BE2C (cell line): ENCODE data around the gene COL4A1.

Experiments
- DNase-seq: peaks from one replicate; pipeline ENCODE4 v3.0.0-alpha.2; 2020
- H3K27me3 ChIP-seq: fragments of 250-450 bp; sonication (Bioruptor Pico); 2 replicates; pipeline ENCODE4 v1.5.1; 2020; ENCODE audit warnings: mild to moderate bottlenecking
- H3K36me3 ChIP-seq: fragments of 250-450 bp; sonication (Bioruptor Pico); 2 replicates; pipeline ENCODE4 v1.5.1; 2020; ENCODE audit warnings: mild to moderate bottlenecking
- H3K4me1 ChIP-seq: fragments of 250-450 bp; sonication (Bioruptor Pico); 2 replicates; pipeline ENCODE4 v1.5.1; 2020
- H3K4me3 ChIP-seq: 2 replicates; pipeline ENCODE4 v1.5.1; 2011; ENCODE audit warnings: low read depth, low read length
- H3K9me3 ChIP-seq: fragments of 250-450 bp; sonication (Bioruptor Pico); 2 replicates; pipeline ENCODE4 v1.5.1; 2020
- CTCF ChIP-seq: IDR thresholded peaks from 2 replicates; pipeline ENCODE4 v1.5.1; 2012; ENCODE audit warnings: mild to moderate bottlenecking, low read depth, low read length

Gene COL4A1

GRCh38 chr13:110125157-110125556, 181.8 kb downstream of the COL4A1 start:
- H3K4me3 ChIP-seq = no peak overlapping the region
- H3K4me1 ChIP-seq = no peaks in the 10 kb centered on the region
- H3K9me3 ChIP-seq = no peaks in the 10 kb centered on the region
- no peak for DNase-seq
- no peak for TF ChIP-seq CTCF
- no peaks in the 10 kb centered on the region for H3K36me3 ChIP-seq
- peaks cover 94% of the 10 kb centered on the region for H3K27me3 ChIP-seq

DNA sequence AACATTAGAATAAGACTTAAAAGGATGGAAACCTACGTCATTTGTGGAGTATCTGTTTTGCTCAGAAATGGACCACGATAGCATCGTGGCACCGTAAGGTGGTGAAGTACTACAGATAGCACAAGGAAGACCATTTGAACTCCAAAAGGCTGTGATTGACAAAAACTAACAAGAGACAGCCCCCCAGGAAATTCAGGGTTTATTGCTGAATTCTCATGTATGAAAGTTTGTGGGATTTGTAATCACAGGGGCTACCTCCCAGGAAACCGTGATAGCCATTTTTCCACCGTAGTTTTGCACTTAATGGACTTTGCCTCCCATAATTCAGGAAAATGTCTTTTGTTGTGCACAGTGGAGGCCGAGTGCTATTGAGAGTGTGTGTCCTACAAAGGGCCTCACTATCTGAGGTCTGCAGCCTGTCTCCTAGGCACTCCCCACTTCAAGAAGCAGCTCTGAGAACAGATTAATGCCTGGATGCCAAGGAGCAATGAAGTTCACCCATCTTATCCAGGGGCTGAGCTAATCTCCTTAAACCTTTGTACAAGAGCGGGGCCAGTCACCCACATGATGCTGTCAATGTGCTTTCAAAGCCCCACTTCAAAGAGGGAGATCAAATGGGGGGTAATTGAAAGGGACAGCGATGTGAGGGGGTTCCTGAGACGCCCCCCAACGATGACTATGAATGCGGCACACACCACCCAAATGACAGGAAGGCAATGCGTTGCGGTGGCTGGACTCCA, 182.6 kb downstream of the COL4A1 start:
- Histone ChIP-seq H3K9me3 (no peaks in the 10 kb centered on the region), H3K27me3 (peaks cover 89% of the 10 kb centered on the region), H3K4me3 (no peak overlapping the region), H3K36me3 (no peaks in the 10 kb centered on the region), H3K4me1 (no peaks in the 10 kb centered on the region)
- DNase-seq = no peak
- no peak for TF ChIP-seq CTCF

- no peak for TF ChIP-seq CTCF
Observed at GRCh38 chr13:110123041-110123809, 183.7 kb downstream of the COL4A1 start.

DNA sequence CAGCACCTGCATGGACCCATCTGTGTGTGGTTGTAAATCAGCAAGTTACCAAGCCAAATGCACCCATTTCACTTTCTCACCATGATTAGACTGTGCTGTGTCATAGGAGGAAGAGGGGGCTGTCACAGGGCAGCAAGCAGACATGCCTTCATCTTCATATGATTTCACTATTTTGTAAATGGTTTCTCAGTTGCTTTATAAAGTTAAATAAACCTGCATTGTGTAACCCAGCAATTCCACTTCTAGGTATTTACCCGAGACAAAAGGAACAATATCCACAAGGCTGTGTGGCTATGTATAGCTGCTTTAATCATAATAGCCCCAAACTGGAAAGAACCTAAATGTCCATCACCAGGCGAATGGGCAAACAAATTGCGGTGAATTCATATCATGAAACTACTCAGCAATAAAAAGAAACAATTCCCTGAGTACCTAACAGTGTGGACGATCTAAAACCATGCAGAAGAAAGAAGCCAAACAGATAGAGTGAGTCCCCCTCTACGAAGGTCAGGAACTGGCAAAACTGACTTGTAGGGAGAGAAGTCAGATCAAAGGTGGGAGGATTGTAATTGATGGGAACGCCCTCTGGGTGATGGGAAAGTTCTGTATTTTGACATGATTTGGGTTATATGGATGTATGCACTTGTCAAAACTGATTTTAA, 185.4 kb downstream of the COL4A1 start:
- TF ChIP-seq CTCF = no peak
- no peak for DNase-seq
- Histone ChIP-seq H3K4me1 (no peaks in the 10 kb centered on the region), H3K9me3 (no peaks in the 10 kb centered on the region), H3K4me3 (no peak overlapping the region), H3K27me3 (peaks cover 65% of the 10 kb centered on the region), H3K36me3 (no peaks in the 10 kb centered on the region)

More at GRCh38 chr13:110123041-110123809, 183.7 kb downstream of the COL4A1 start:
- no peak overlapping the region for H3K4me3 ChIP-seq
- H3K4me1 ChIP-seq = no peaks in the 10 kb centered on the region
- H3K36me3 ChIP-seq = no peaks in the 10 kb centered on the region
- no peak for DNase-seq
- no peaks in the 10 kb centered on the region for H3K9me3 ChIP-seq
- peaks cover 80% of the 10 kb centered on the region for H3K27me3 ChIP-seq

- H3K4me3 ChIP-seq = no peak overlapping the region
- TF ChIP-seq CTCF = no peak
- peaks cover 58% of the 10 kb centered on the region for H3K27me3 ChIP-seq
- DNase-seq = no peak
- H3K9me3 ChIP-seq = no peaks in the 10 kb centered on the region
- no peaks in the 10 kb centered on the region for H3K4me1 ChIP-seq
- H3K36me3 ChIP-seq = no peaks in the 10 kb centered on the region
Observed at GRCh38 chr13:110119935-110120905, 186.7 kb downstream of the COL4A1 start.
